ENCODE results near the gene MALT1. TPM values are rescaled to one million over a fixed set of nuclear protein-coding genes. Genes with fewer than 3 reads are reported as not detected.
"Not testable (repeated sequence)": the region's sequence is repeated elsewhere in the genome, so short reads cannot be mapped to it uniquely, and the experiment has no call there.

Gene MALT1
- total RNA-seq, 2 experiments from 2014 or later, result 14.4 to 18.5 TPM

- TF ChIP-seq CTCF (conservative IDR thresholded peaks at IDR 0.05; ENCODE audit: low read length) (no peak), EZH2phosphoT487 (IDR thresholded peaks at IDR 0.05; ENCODE audit: borderline replicate concordance, low read depth, low read length) (no peak)
- no TSS peak for BruUV-seq (replicated peaks)
- H4K20me1 ChIP-seq (ENCODE audit: insufficient read depth, low read length), result no peaks in the 10 kb centered on the region
- no peaks in the 10 kb centered on the region for H3K9me3 ChIP-seq (ENCODE audit: low read length)
- H3K4me1 ChIP-seq (ENCODE audit: insufficient read depth, low read length, poor library complexity, severe bottlenecking), result peaks cover 6% of the 10 kb centered on the region
- intact Hi-C loops (cut with micrococcal nuclease; ENCODE audit: unreplicated experiment), result no loop called here
- ChIA-PET POLR2A (no interaction called here), CTCF (ENCODE audit: unreplicated experiment) (no interaction called here)
- H3K9me2 ChIP-seq (ENCODE audit: insufficient read depth, low read length), result no peaks in the 10 kb centered on the region
- DNase-seq (ENCODE audit: low spot score), result no peak
- H2AFZ ChIP-seq (ENCODE audit: low read length), result no peak overlapping the region
- no peak overlapping the region for H3K27ac ChIP-seq (ENCODE audit: low read depth, low read length, poor library complexity, severe bottlenecking)
- no peaks in the 10 kb centered on the region for H3K36me3 ChIP-seq (ENCODE audit: insufficient read depth, low read length)
- no peak overlapping the region for H3K4me3 ChIP-seq (ENCODE audit: low read depth, low read length, poor library complexity, severe bottlenecking)
- no peaks in the 10 kb centered on the region for H3K79me2 ChIP-seq (ENCODE audit: insufficient read depth, low read depth, low read length)
- no peak overlapping the region for H3K4me2 ChIP-seq (ENCODE audit: low read length)
Observed at GRCh38 chr18:58645398-58645797, 25.9 kb upstream of the MALT1 start.

GRCh38 chr18:58646334-58646862 is 24.9 kb upstream of the MALT1 start:
- Histone ChIP-seq H2AFZ (ENCODE audit: low read length) (no peak overlapping the region), H3K4me3 (ENCODE audit: low read depth, low read length, poor library complexity, severe bottlenecking) (no peak overlapping the region), H3K4me1 (ENCODE audit: insufficient read depth, low read length, poor library complexity, severe bottlenecking) (peaks cover 8% of the 10 kb centered on the region), H3K9me2 (ENCODE audit: insufficient read depth, low read length) (no peaks in the 10 kb centered on the region), H3K4me2 (ENCODE audit: low read length) (no peak overlapping the region), H3K79me2 (ENCODE audit: insufficient read depth, low read depth, low read length) (no peaks in the 10 kb centered on the region), H3K9me3 (ENCODE audit: low read length) (no peaks in the 10 kb centered on the region), H4K20me1 (ENCODE audit: insufficient read depth, low read length) (no peaks in the 10 kb centered on the region), H3K27ac (ENCODE audit: low read depth, low read length, poor library complexity, severe bottlenecking) (no peak overlapping the region), H3K36me3 (ENCODE audit: insufficient read depth, low read length) (no peaks in the 10 kb centered on the region)
- no TSS peak for BruUV-seq (replicated peaks)
- no peak for TF ChIP-seq CTCF (conservative IDR thresholded peaks at IDR 0.05; ENCODE audit: low read length)
- ChIA-PET CTCF (ENCODE audit: unreplicated experiment) (no interaction called here), POLR2A (no interaction called here)
- no peak for DNase-seq (ENCODE audit: low spot score)
- intact Hi-C loops (cut with micrococcal nuclease; ENCODE audit: unreplicated experiment), result no loop called here

GRCh38 chr18:58649966-58650816 is 21.1 kb upstream of the MALT1 start:
- Histone ChIP-seq H3K4me3 (ENCODE audit: low read depth, low read length, poor library complexity, severe bottlenecking) (peak overlapping the region; percentile 7), H3K27ac (ENCODE audit: low read depth, low read length, poor library complexity, severe bottlenecking) (no peak overlapping the region)
- POLR2A ChIA-PET, result no interaction called here

GRCh38 chr18:58650830-58651229 is 20.4 kb upstream of the MALT1 start:
- CTCF ChIA-PET (ENCODE audit: unreplicated experiment); H4K20me1 ChIP-seq (ENCODE audit: insufficient read depth, low read length); H3K79me2 ChIP-seq (ENCODE audit: insufficient read depth, low read depth, low read length); H3K27ac ChIP-seq (ENCODE audit: low read depth, low read length, poor library complexity, severe bottlenecking); H2AFZ ChIP-seq (ENCODE audit: low read length); DNase-seq (ENCODE audit: low spot score); H3K9me3 ChIP-seq (ENCODE audit: low read length); H3K36me3 ChIP-seq (ENCODE audit: insufficient read depth, low read length); H3K4me2 ChIP-seq (ENCODE audit: low read length); H3K9me2 ChIP-seq (ENCODE audit: insufficient read depth, low read length); POLR2A ChIA-PET; intact Hi-C loops (cut with micrococcal nuclease; ENCODE audit: unreplicated experiment); BruUV-seq (replicated peaks): not testable (repeated sequence)
- H3K4me1 ChIP-seq (ENCODE audit: insufficient read depth, low read length, poor library complexity, severe bottlenecking), result peaks cover 13% of the 10 kb centered on the region
- H3K4me3 ChIP-seq (ENCODE audit: low read depth, low read length, poor library complexity, severe bottlenecking), result peak overlapping the region; percentile 7

More at GRCh38 chr18:58649966-58650816, 21.1 kb upstream of the MALT1 start:
- H2AFZ ChIP-seq (ENCODE audit: low read length), result no peak overlapping the region
- H3K4me1 ChIP-seq (ENCODE audit: insufficient read depth, low read length, poor library complexity, severe bottlenecking), result peaks cover 8% of the 10 kb centered on the region
- no peaks in the 10 kb centered on the region for H3K79me2 ChIP-seq (ENCODE audit: insufficient read depth, low read depth, low read length)
- H4K20me1 ChIP-seq (ENCODE audit: insufficient read depth, low read length), result no peaks in the 10 kb centered on the region
- no peaks in the 10 kb centered on the region for H3K9me2 ChIP-seq (ENCODE audit: insufficient read depth, low read length)
- TF ChIP-seq CTCF (conservative IDR thresholded peaks at IDR 0.05; ENCODE audit: low read length), result no peak
- TF ChIP-seq EZH2phosphoT487 (IDR thresholded peaks at IDR 0.05; ENCODE audit: borderline replicate concordance, low read depth, low read length), result no peak
- CTCF ChIA-PET (ENCODE audit: unreplicated experiment), result no interaction called here
- intact Hi-C loops (cut with micrococcal nuclease; ENCODE audit: unreplicated experiment), result no loop called here
- no peaks in the 10 kb centered on the region for H3K9me3 ChIP-seq (ENCODE audit: low read length)
- H3K4me2 ChIP-seq (ENCODE audit: low read length), result peak overlapping the region; percentile 42
- no peaks in the 10 kb centered on the region for H3K36me3 ChIP-seq (ENCODE audit: insufficient read depth, low read length)
- no TSS peak for BruUV-seq (replicated peaks)
- no peak for DNase-seq (ENCODE audit: low spot score)

Measured in OCI-LY7 (cell line).